ENCODE results near the gene ZNF391.

GRCh38 chr6:27439371-27439770 lies 50.8 kb downstream of the ZNF391 start:
- TF ChIP-seq REST (IDR thresholded peaks at IDR 0.05; ENCODE audit: insufficient read depth in 1 of 2, low read depth in 2 of 2, low read length in 2 of 2) (no peak), POLR2AphosphoS5 (IDR thresholded peaks at IDR 0.05; ENCODE audit: low read depth, low read length) (no peak), SIN3A (IDR thresholded peaks at IDR 0.05; ENCODE audit: borderline replicate concordance, insufficient read depth, low read length) (no peak), TAF1 (IDR thresholded peaks at IDR 0.05; ENCODE audit: borderline replicate concordance, insufficient read depth, low read length) (no peak), FOXP2 (optimal IDR thresholded peaks at IDR 0.05; ENCODE audit: borderline replicate concordance, extremely low read depth, extremely low read length, insufficient read depth) (no peak)

All from PFSK-1 (cell line).